Osteocyte (in vitro differentiated cells): ENCODE data around the gene SRP68. TPM values are rescaled to one million over a fixed set of nuclear protein-coding genes. Genes with fewer than 3 reads are reported as not detected.
A peak's percentile ranks its signal among the peaks of the same experiment; 100 is the strongest.

ENCODE experiments used
- DNase-seq: peaks from one replicate; pipeline ENCODE4 v3.0.0; 2021; ENCODE audit warnings: mixed read lengths; ENCODE audit not compliant: unreplicated experiment; ENCODE audit errors: extremely low spot score
- H3K27ac Mint-ChIP-seq: one replicate; pipeline ENCODE4 v1.8.0; 2021; ENCODE audit warnings: mild to moderate bottlenecking, mixed read lengths; ENCODE audit not compliant: unreplicated experiment
- H3K27me3 Mint-ChIP-seq: one replicate; pipeline ENCODE4 v1.8.0; 2021; ENCODE audit warnings: mixed read lengths; ENCODE audit not compliant: unreplicated experiment
- H3K36me3 Mint-ChIP-seq: one replicate; pipeline ENCODE4 v1.8.0; 2021; ENCODE audit warnings: mixed read lengths; ENCODE audit not compliant: unreplicated experiment
- H3K4me1 Mint-ChIP-seq: one replicate; pipeline ENCODE4 v1.8.0; 2021; ENCODE audit warnings: mixed read lengths; ENCODE audit not compliant: unreplicated experiment
- H3K4me3 Mint-ChIP-seq: one replicate; pipeline ENCODE4 v1.8.0; 2021; ENCODE audit warnings: mild to moderate bottlenecking, moderate library complexity, mixed read lengths; ENCODE audit not compliant: unreplicated experiment
- H3K9me3 Mint-ChIP-seq: one replicate; pipeline ENCODE4 v1.8.0; 2021; ENCODE audit warnings: mixed read lengths; ENCODE audit not compliant: unreplicated experiment
- CTCF ChIP-seq: fragments of 200-600 bp; sonication (generic); IDR thresholded peaks from 2 replicates; pipeline ENCODE4 v1.5.0; 2021; ENCODE audit warnings: antibody characterized with exemption, mild to moderate bottlenecking, moderate library complexity
- long read RNA-seq: library from polyadenylated mRNA; unstranded; transcript quantifications from one replicate; pipeline ENCODE4 v2.0.0, GENCODE V29; 2021
- total RNA-seq: library from RNA; stranded (reverse); gene quantifications from 2 replicates; pipeline ENCODE4 v1.2.1, GENCODE V29; 2021

The SRP68 gene
- 73.7 and 74.7 TPM in 2 replicates for total RNA-seq
- long read RNA-seq, transcript SRP68-201 (16 exons, 2,649 nt): major isoform, 12 of 39 reads
- long read RNA-seq, partial matches to known transcripts: 23 of 39 reads
- long read RNA-seq, other reads (novel, unspliced or antisense): 4 of 39 reads

- Mint-ChIP-seq H3K27me3 (peaks cover 27% of the 10 kb centered on the region), H3K36me3 (peaks cover under 1% of the 10 kb centered on the region), H3K4me3 (peak within 1 kb of the TSS; percentile 90), H3K27ac (peak within 1 kb of the TSS; percentile 86), H3K9me3 (no peaks in the 10 kb centered on the region), H3K4me1 (peaks cover 31% of the 10 kb centered on the region)
- no peak for TF ChIP-seq CTCF
- peak; percentile 98 for DNase-seq
These were observed at the start of gene SRP68 for GRCh38 chr17:76072148-76072858. Gene SRP68 (minus strand): TSS chr17:76072517. CDS start chr17:76072491, 26 bp downstream.

- Mint-ChIP-seq H3K27ac (peak overlapping the region; percentile 1), H3K36me3 (no peaks in the 10 kb centered on the region), H3K4me1 (no peaks in the 10 kb centered on the region), H3K9me3 (no peaks in the 10 kb centered on the region), H3K4me3 (no peak overlapping the region), H3K27me3 (peaks cover 23% of the 10 kb centered on the region)
- DNase-seq: no peak
- no peak for TF ChIP-seq CTCF
These were observed 49.7 kb upstream of the SRP68 start for GRCh38 chr17:76121932-76122430.

GRCh38 chr17:76120658-76121008 lies 48.3 kb upstream of the SRP68 start:
- Mint-ChIP-seq H3K9me3 (no peaks in the 10 kb centered on the region), H3K4me3 (no peak overlapping the region), H3K4me1 (no peaks in the 10 kb centered on the region), H3K27me3 (peaks cover 10% of the 10 kb centered on the region), H3K36me3 (no peaks in the 10 kb centered on the region), H3K27ac (no peak overlapping the region)
- DNase-seq: no peak
- TF ChIP-seq CTCF: no peak

- peaks cover 6% of the 10 kb centered on the region for H3K27me3 Mint-ChIP-seq
- TF ChIP-seq CTCF: no peak
- H3K27ac Mint-ChIP-seq: no peak overlapping the region
- no peak overlapping the region for H3K4me3 Mint-ChIP-seq
- no peaks in the 10 kb centered on the region for H3K9me3 Mint-ChIP-seq
- H3K4me1 Mint-ChIP-seq: no peaks in the 10 kb centered on the region
- no peak for DNase-seq
- H3K36me3 Mint-ChIP-seq: no peaks in the 10 kb centered on the region
These were observed 47.4 kb upstream of the SRP68 start for GRCh38 chr17:76119409-76120371.
